Thyroid gland (tissue), 4 donors: ENCODE data around the gene IER5L.

Experiments used
- POLR2A ChIP-seq, 2 donors: fragments of 450-650 bp; IDR thresholded peaks; one replicate each; pipeline ENCODE4 v1.6.1; 2017; ENCODE audit warnings: antibody characterized with exemption in 2 of 2, mild to moderate bottlenecking in 2 of 2, moderate library complexity in 1 of 2
- TF ChIP-seq, protein P1 (sequence below), 6 experiments: fragments of 200-600 bp in 3 of 6; fragments of 450-650 bp in 3 of 6; sonication (generic) in 3 of 6; IDR thresholded peaks; one replicate each; pipeline ENCODE4 v1.5.1; 2016 to 2019; ENCODE audit warnings: antibody characterized with exemption in 6 of 6, mild to moderate bottlenecking in 2 of 6, inconsistent platforms in 1 of 6, moderate library complexity in 1 of 6

DNA sequence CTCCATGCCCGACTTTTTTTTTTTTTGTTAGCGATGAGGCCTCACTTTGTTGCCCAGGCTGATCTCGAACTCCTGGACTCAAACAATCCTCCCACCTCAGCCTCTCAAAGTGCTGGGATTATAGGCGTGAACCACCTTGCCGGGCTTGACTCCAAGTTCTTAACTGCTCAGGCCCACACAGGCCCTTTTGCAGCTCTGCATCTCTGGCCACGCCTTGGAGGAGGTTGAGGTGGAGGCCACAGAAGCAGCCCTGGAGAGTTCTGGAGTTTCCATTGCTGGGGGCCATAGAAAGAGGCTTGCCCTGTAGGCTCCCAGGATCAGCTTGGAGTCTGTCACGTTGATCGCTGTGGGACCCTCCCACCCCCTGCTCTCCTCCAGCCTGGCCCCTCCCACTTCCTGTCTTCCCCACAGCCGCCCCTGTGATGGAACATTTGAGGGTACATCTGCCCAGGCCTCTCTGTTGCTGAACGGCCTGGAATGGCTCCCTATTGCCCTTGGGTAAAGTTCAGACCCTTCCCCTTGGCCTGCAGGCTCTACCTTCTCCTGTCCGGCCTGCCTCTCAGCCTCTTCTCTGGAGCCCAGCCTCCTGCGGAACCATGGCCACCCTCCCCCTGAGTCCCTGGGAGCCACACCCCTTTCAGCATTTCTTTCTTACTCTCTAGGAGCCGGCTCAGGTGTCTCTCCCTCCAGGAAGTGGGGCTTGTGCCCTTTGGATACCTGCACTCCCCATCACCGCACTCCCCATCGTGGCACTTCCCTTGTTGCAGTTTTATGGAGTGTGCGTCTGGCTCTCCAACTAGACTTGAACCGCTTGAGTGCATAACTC lies 30.4 kb upstream of the IER5L start:
- TF ChIP-seq, protein P1, sequence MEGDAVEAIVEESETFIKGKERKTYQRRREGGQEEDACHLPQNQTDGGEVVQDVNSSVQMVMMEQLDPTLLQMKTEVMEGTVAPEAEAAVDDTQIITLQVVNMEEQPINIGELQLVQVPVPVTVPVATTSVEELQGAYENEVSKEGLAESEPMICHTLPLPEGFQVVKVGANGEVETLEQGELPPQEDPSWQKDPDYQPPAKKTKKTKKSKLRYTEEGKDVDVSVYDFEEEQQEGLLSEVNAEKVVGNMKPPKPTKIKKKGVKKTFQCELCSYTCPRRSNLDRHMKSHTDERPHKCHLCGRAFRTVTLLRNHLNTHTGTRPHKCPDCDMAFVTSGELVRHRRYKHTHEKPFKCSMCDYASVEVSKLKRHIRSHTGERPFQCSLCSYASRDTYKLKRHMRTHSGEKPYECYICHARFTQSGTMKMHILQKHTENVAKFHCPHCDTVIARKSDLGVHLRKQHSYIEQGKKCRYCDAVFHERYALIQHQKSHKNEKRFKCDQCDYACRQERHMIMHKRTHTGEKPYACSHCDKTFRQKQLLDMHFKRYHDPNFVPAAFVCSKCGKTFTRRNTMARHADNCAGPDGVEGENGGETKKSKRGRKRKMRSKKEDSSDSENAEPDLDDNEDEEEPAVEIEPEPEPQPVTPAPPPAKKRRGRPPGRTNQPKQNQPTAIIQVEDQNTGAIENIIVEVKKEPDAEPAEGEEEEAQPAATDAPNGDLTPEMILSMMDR (IDR thresholded peaks at IDR 0.05) = no peak
- no peak for TF ChIP-seq POLR2A (IDR thresholded peaks at IDR 0.05)
